Mesothelial cell of epicardium (in vitro differentiated cells): Measurements from ENCODE around the gene CASP8. TPM values are rescaled to one million over a fixed set of nuclear protein-coding genes. Genes with fewer than 3 reads are reported as not detected.

Experiments used
- DNase-seq, 2 experiments: peaks; one replicate each; pipeline ENCODE4 v3.0.0; 2021; ENCODE audit warnings: low spot score in 2 of 2; ENCODE audit not compliant: unreplicated experiment in 2 of 2
- H3K27ac Mint-ChIP-seq: 2 replicates; pipeline ENCODE4 v1.8.0; 2021; ENCODE audit warnings: mixed read lengths
- H3K27me3 Mint-ChIP-seq: 2 replicates; pipeline ENCODE4 v1.8.0; 2021; ENCODE audit warnings: low read depth, mixed read lengths
- H3K36me3 Mint-ChIP-seq: 2 replicates; pipeline ENCODE4 v1.8.0; 2021; ENCODE audit warnings: mixed read lengths
- H3K4me1 Mint-ChIP-seq: 2 replicates; pipeline ENCODE4 v1.8.0; 2021; ENCODE audit warnings: mixed read lengths
- H3K4me3 Mint-ChIP-seq: 2 replicates; pipeline ENCODE4 v1.8.0; 2021; ENCODE audit warnings: mild to moderate bottlenecking, moderate library complexity, mixed read lengths
- H3K9me3 Mint-ChIP-seq: 2 replicates; pipeline ENCODE4 v1.8.0; 2021; ENCODE audit warnings: mixed read lengths
- CTCF ChIP-seq: fragments of 200-600 bp; sonication (generic); IDR thresholded peaks from one replicate; pipeline ENCODE4 v1.5.0; 2021; ENCODE audit warnings: antibody characterized with exemption; ENCODE audit not compliant: unreplicated experiment
- total RNA-seq: library from RNA; stranded (reverse); gene quantifications from 3 replicates; pipeline ENCODE4 v1.2.1, GENCODE V29; 2021

Gene CASP8
- total RNA-seq, 1 donor from 2014 or later: 16.1 TPM

DNA sequence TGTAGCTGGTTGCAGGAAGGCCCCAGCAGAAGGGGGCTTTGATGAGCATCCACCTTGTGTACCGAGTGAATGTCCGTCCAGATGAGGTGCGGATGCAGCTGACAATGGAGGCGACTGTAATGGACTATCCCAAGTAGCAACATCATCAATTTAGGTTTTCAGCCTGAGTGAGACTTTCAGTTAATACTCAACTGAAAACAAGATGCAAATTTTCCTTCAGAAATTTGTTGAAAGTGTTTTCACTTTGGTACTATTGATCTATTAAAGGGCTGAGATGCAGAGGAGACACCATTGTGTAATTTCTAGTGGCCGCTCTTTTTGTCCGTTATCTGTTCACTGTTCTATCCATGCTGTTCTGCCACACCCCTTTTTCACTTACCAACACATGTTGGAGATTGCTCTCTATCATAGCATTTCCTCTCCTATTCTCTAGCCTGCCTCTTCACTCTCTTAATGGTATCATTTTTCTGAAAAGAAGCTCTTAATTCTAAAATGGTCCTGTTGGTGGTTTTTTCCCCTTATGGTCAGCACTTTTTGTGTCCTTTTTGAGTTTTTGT is 12.0 kb upstream of the CASP8 start:
- Mint-ChIP-seq H3K9me3 (peaks cover 3% of the 10 kb centered on the region), H3K36me3 (no peaks in the 10 kb centered on the region), H3K27me3 (peaks cover 3% of the 10 kb centered on the region), H3K27ac (no peak overlapping the region), H3K4me3 (no peak overlapping the region), H3K4me1 (no peaks in the 10 kb centered on the region)
- TF ChIP-seq CTCF: no peak
- DNase-seq: no peak

DNA sequence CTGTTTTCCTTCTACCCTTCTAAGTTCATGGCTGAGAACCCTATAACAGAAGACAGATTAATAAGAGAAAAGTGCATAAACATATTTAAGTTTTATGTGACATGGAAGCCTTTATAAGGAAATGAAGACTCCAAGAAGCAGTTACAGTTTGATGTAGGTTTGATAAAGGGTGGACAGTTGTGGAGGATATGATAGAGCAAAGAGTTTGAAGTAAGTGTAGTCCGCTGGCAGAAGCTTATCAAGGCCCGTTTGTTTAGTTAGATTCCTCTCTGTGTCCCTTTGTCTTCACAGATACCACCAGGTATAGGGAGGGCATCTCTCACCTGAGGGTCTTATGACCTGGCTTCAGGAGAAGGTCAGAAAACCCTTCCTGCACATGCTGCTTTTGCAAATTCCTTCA is 10.4 kb upstream of the CASP8 start:
- Mint-ChIP-seq H3K36me3 (no peaks in the 10 kb centered on the region), H3K9me3 (peaks cover 3% of the 10 kb centered on the region), H3K27ac (no peak overlapping the region), H3K27me3 (peaks cover 3% of the 10 kb centered on the region), H3K4me3 (no peak overlapping the region), H3K4me1 (peaks cover 7% of the 10 kb centered on the region)
- no peak for TF ChIP-seq CTCF
- DNase-seq: no peak

DNA sequence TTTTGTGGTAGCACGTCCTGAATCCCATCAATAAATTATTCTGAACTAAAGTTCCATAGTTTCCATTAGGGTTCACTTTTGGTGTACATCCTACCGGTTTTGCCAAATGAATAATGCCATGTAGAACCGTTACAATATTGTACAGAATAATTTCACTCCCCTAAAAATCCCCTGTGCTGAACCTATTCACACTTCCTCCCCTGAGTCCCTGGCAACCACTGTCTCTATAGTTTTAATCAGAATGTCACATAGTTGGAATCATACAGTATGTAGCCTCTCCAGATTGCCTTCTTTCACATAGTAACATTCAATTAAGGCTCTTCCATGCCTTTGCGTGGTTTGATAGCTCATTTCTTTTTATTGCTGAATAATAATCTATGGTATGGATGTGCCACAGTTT is 9.6 kb upstream of the CASP8 start:
- Mint-ChIP-seq H3K9me3 (peaks cover 3% of the 10 kb centered on the region), H3K36me3 (no peaks in the 10 kb centered on the region), H3K4me1 (peaks cover 7% of the 10 kb centered on the region), H3K27ac (no peak overlapping the region), H3K4me3 (no peak overlapping the region), H3K27me3 (peaks cover 3% of the 10 kb centered on the region)
- DNase-seq: no peak
- TF ChIP-seq CTCF: no peak

DNA sequence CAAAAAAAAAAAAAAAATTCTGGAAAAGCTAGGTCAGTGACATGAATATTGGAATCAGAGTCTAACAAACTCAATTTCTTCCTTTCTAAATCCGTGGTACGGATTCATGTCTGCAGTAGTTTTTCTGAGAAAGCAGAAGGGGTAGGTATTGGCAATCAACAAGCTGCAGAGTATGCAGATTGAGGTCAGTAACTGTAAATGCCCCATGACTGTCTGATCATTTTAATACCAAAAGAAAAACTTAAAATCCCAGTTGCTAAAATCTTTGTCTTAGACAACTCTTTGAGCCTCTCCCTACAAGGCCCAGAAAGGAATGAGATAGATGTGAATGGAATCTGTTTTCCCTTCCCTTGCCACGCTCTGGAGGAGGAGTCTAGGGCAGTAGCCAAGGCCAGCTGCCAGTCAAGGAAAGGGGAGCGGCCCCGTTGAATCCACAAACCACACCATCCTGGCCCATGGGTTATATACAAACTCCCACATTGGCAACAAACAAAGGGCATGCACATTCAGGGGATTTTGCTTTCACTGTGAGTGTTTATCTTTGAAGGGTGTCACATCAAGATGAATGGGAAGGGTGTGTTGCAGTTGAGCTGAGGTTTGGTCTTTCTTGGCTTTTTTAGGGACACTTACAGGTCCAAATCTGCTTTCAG is 6.1 kb upstream of the CASP8 start:
- Mint-ChIP-seq H3K36me3 (no peaks in the 10 kb centered on the region), H3K4me3 (no peak overlapping the region), H3K27me3 (peaks cover 3% of the 10 kb centered on the region), H3K4me1 (peaks cover 22% of the 10 kb centered on the region), H3K27ac (peak overlapping the region; percentile 26), H3K9me3 (peaks cover 3% of the 10 kb centered on the region)
- TF ChIP-seq CTCF: no peak
- no peak for DNase-seq

- H3K4me1 Mint-ChIP-seq: peaks cover 25% of the 10 kb centered on the region
- no peaks in the 10 kb centered on the region for H3K9me3 Mint-ChIP-seq
- H3K27ac Mint-ChIP-seq: no peak overlapping the region
- DNase-seq: no peak
- H3K27me3 Mint-ChIP-seq: no peaks in the 10 kb centered on the region
- no peak overlapping the region for H3K4me3 Mint-ChIP-seq
- TF ChIP-seq CTCF: no peak
- H3K36me3 Mint-ChIP-seq: no peaks in the 10 kb centered on the region
Observed at GRCh38 chr2:201255408-201256033, 4.8 kb upstream of the CASP8 start.
